ENCODE measurements around the gene FERMT1.

FERMT1 gene

GRCh38 chr20:6152777-6153176 is 29.9 kb upstream of the FERMT1 start:
- Histone ChIP-seq H3K27me3 (ENCODE audit: control insufficient read depth in 1 of 2, insufficient read depth in 1 of 2, low read length in 2 of 2) (peaks cover 10 to 13% of the 10 kb centered on the region in 2 experiments), H3K36me3 (ENCODE audit: control insufficient read depth in 1 of 2, insufficient read depth in 2 of 2, low read depth in 1 of 2, low read length in 2 of 2) (no peaks in the 10 kb centered on the region), H2BK15ac (ENCODE audit: low read depth, poor library complexity, severe bottlenecking) (no peak overlapping the region), H2BK12ac (ENCODE audit: low read length in 2 of 2) (no peak overlapping the region), H2BK120ac (ENCODE audit: low read depth, low read length) (no peak overlapping the region), H3K79me1 (replicated peaks; ENCODE audit: low read length, poor library complexity, severe bottlenecking) (no peaks in the 10 kb centered on the region), H2BK5ac (ENCODE audit: low read depth, low read length, poor library complexity, severe bottlenecking) (no peak overlapping the region), H3K4me2 (ENCODE audit: low read length, poor library complexity, severe bottlenecking) (no peak overlapping the region), H3K18ac (ENCODE audit: low read depth in 1 of 2, low read length in 2 of 2) (no peak overlapping the region), H3K4me3 (ENCODE audit: insufficient read depth in 1 of 2, low read depth in 1 of 2, low read length in 2 of 2) (no peak overlapping the region), H3K4me1 (ENCODE audit: control insufficient read depth, insufficient read depth, low read depth, low read length) (no peaks in the 10 kb centered on the region), H2AFZ (ENCODE audit: low read depth, low read length) (no peak overlapping the region), H3K23ac (ENCODE audit: low read length in 2 of 2) (no peak overlapping the region), H3K14ac (ENCODE audit: low read length in 2 of 2) (no peak overlapping the region), H4K8ac (ENCODE audit: low read length) (no peak overlapping the region), H2AK5ac (ENCODE audit: low read length, severe bottlenecking) (no peak overlapping the region), H3K9me3 (ENCODE audit: control insufficient read depth, low read length) (peaks cover 24% of the 10 kb centered on the region), H3K4ac (ENCODE audit: low read depth in 1 of 2, low read length in 2 of 2) (no peak overlapping the region), H4K91ac (ENCODE audit: low read length) (no peak overlapping the region), H3K27ac (ENCODE audit: low read length, poor library complexity, severe bottlenecking) (no peak overlapping the region), H3K9ac (ENCODE audit: low read length) (no peak overlapping the region)
- no peak for DNase-seq
- WGBS: 92% methylated on average over 2 of the region's 2 CpGs

- no peak overlapping the region for H3K23ac ChIP-seq (ENCODE audit: low read length in 2 of 2)
These were observed 25.2 kb upstream of the FERMT1 start for GRCh38 chr20:6148073-6148472.

GRCh38 chr20:6142348-6142993 is 19.6 kb upstream of the FERMT1 start:
- H3K4me3 ChIP-seq (ENCODE audit: insufficient read depth in 1 of 2, low read depth in 1 of 2, low read length in 2 of 2): no peak overlapping the region
- no peak overlapping the region for H3K18ac ChIP-seq (ENCODE audit: low read depth in 1 of 2, low read length in 2 of 2)
- no peak overlapping the region for H3K4ac ChIP-seq (ENCODE audit: low read depth in 1 of 2, low read length in 2 of 2)
- WGBS: 5% methylated on average over 5 of the region's 10 CpGs
- H3K36me3 ChIP-seq (ENCODE audit: control insufficient read depth in 1 of 2, insufficient read depth in 2 of 2, low read depth in 1 of 2, low read length in 2 of 2): no peaks in the 10 kb centered on the region
- no peak overlapping the region for H2BK5ac ChIP-seq (ENCODE audit: low read depth, low read length, poor library complexity, severe bottlenecking)
- DNase-seq: peak; percentile 53
- H3K23ac ChIP-seq (ENCODE audit: low read length in 2 of 2): no peak overlapping the region
- H2AFZ ChIP-seq (ENCODE audit: low read depth, low read length): no peak overlapping the region
- no peak overlapping the region for H3K27ac ChIP-seq (ENCODE audit: low read length, poor library complexity, severe bottlenecking)
- H2BK12ac ChIP-seq (ENCODE audit: low read length in 2 of 2): no peak overlapping the region
- no peak overlapping the region for H3K4me2 ChIP-seq (ENCODE audit: low read length, poor library complexity, severe bottlenecking)
- no peak overlapping the region for H4K8ac ChIP-seq (ENCODE audit: low read length)
- H3K79me1 ChIP-seq (replicated peaks; ENCODE audit: low read length, poor library complexity, severe bottlenecking): no peaks in the 10 kb centered on the region
- H2BK120ac ChIP-seq (ENCODE audit: low read depth, low read length): no peak overlapping the region
- H3K4me1 ChIP-seq (ENCODE audit: control insufficient read depth, insufficient read depth, low read depth, low read length): no peaks in the 10 kb centered on the region
- no peak overlapping the region for H2AK5ac ChIP-seq (ENCODE audit: low read length, severe bottlenecking)
- peaks cover 18 to 33% of the 10 kb centered on the region in 2 experiments for H3K27me3 ChIP-seq (ENCODE audit: control insufficient read depth in 1 of 2, insufficient read depth in 1 of 2, low read length in 2 of 2)
- no peak overlapping the region for H3K14ac ChIP-seq (ENCODE audit: low read length in 2 of 2)
- no peak overlapping the region for H4K91ac ChIP-seq (ENCODE audit: low read length)
- no peak overlapping the region for H3K9ac ChIP-seq (ENCODE audit: low read length)
- peaks cover 12% of the 10 kb centered on the region for H3K9me3 ChIP-seq (ENCODE audit: control insufficient read depth, low read length)
- no peak overlapping the region for H2BK15ac ChIP-seq (ENCODE audit: low read depth, poor library complexity, severe bottlenecking)

More at GRCh38 chr20:6148073-6148472, 25.2 kb upstream of the FERMT1 start:
- Histone ChIP-seq H3K18ac (ENCODE audit: low read depth in 1 of 2, low read length in 2 of 2) (no peak overlapping the region), H3K27ac (ENCODE audit: low read length, poor library complexity, severe bottlenecking) (no peak overlapping the region), H3K9ac (ENCODE audit: low read length) (no peak overlapping the region), H2BK15ac (ENCODE audit: low read depth, poor library complexity, severe bottlenecking) (no peak overlapping the region), H2AK5ac (ENCODE audit: low read length, severe bottlenecking) (no peak overlapping the region), H2BK120ac (ENCODE audit: low read depth, low read length) (no peak overlapping the region), H3K9me3 (ENCODE audit: control insufficient read depth, low read length) (peaks cover 20% of the 10 kb centered on the region), H4K91ac (ENCODE audit: low read length) (no peak overlapping the region), H2BK5ac (ENCODE audit: low read depth, low read length, poor library complexity, severe bottlenecking) (no peak overlapping the region), H3K4me3 (ENCODE audit: insufficient read depth in 1 of 2, low read depth in 1 of 2, low read length in 2 of 2) (no peak overlapping the region), H2AFZ (ENCODE audit: low read depth, low read length) (no peak overlapping the region), H3K14ac (ENCODE audit: low read length in 2 of 2) (no peak overlapping the region), H3K4me2 (ENCODE audit: low read length, poor library complexity, severe bottlenecking) (no peak overlapping the region), H3K79me1 (replicated peaks; ENCODE audit: low read length, poor library complexity, severe bottlenecking) (no peaks in the 10 kb centered on the region), H3K4me1 (ENCODE audit: control insufficient read depth, insufficient read depth, low read depth, low read length) (no peaks in the 10 kb centered on the region), H3K4ac (ENCODE audit: low read depth in 1 of 2, low read length in 2 of 2) (no peak overlapping the region), H3K27me3 (ENCODE audit: control insufficient read depth in 1 of 2, insufficient read depth in 1 of 2, low read length in 2 of 2) (peaks cover 3 to 17% of the 10 kb centered on the region in 2 experiments), H2BK12ac (ENCODE audit: low read length in 2 of 2) (no peak overlapping the region), H4K8ac (ENCODE audit: low read length) (no peak overlapping the region), H3K36me3 (ENCODE audit: control insufficient read depth in 1 of 2, insufficient read depth in 2 of 2, low read depth in 1 of 2, low read length in 2 of 2) (no peaks in the 10 kb centered on the region)
- WGBS: 90% methylated on average over 7 of the region's 7 CpGs
- no peak for DNase-seq

- Histone ChIP-seq H3K18ac (ENCODE audit: low read depth in 1 of 2, low read length in 2 of 2) (no peak overlapping the region), H3K79me1 (replicated peaks; ENCODE audit: low read length, poor library complexity, severe bottlenecking) (no peaks in the 10 kb centered on the region), H2BK5ac (ENCODE audit: low read depth, low read length, poor library complexity, severe bottlenecking) (no peak overlapping the region), H4K91ac (ENCODE audit: low read length) (no peak overlapping the region), H3K4me3 (ENCODE audit: insufficient read depth in 1 of 2, low read depth in 1 of 2, low read length in 2 of 2) (no peak overlapping the region), H2BK120ac (ENCODE audit: low read depth, low read length) (no peak overlapping the region), H3K9me3 (ENCODE audit: control insufficient read depth, low read length) (peaks cover 8% of the 10 kb centered on the region), H2AFZ (ENCODE audit: low read depth, low read length) (no peak overlapping the region), H2BK12ac (ENCODE audit: low read length in 2 of 2) (no peak overlapping the region), H3K9ac (ENCODE audit: low read length) (no peak overlapping the region), H2AK5ac (ENCODE audit: low read length, severe bottlenecking) (no peak overlapping the region), H3K27me3 (ENCODE audit: control insufficient read depth in 1 of 2, insufficient read depth in 1 of 2, low read length in 2 of 2) (peaks cover 22 to 46% of the 10 kb centered on the region in 2 experiments), H3K36me3 (ENCODE audit: control insufficient read depth in 1 of 2, insufficient read depth in 2 of 2, low read depth in 1 of 2, low read length in 2 of 2) (no peaks in the 10 kb centered on the region), H2BK15ac (ENCODE audit: low read depth, poor library complexity, severe bottlenecking) (no peak overlapping the region), H3K4me2 (ENCODE audit: low read length, poor library complexity, severe bottlenecking) (no peak overlapping the region), H4K8ac (ENCODE audit: low read length) (no peak overlapping the region), H3K14ac (ENCODE audit: low read length in 2 of 2) (no peak overlapping the region), H3K23ac (ENCODE audit: low read length in 2 of 2) (no peak overlapping the region), H3K27ac (ENCODE audit: low read length, poor library complexity, severe bottlenecking) (no peak overlapping the region), H3K4me1 (ENCODE audit: control insufficient read depth, insufficient read depth, low read depth, low read length) (no peaks in the 10 kb centered on the region), H3K4ac (ENCODE audit: low read depth in 1 of 2, low read length in 2 of 2) (no peak overlapping the region)
- WGBS: 47% methylated on average over 3 of the region's 3 CpGs
- DNase-seq: peak; percentile 6
These were observed 18.1 kb upstream of the FERMT1 start for GRCh38 chr20:6140947-6141346.
